ENCODE data around the gene ENPP7.

GRCh38 chr17:79737046-79737921, 6.5 kb downstream of the ENPP7 start:
- TF ChIP-seq EZH2 (IDR thresholded peaks at IDR 0.05; ENCODE audit: insufficient read depth, poor library complexity, severe bottlenecking) (no peak), EZH2phosphoT487 (IDR thresholded peaks at IDR 0.05; ENCODE audit: insufficient read depth, low read depth) (no peak)
